ENCODE results near the gene SLC12A3.

Gene SLC12A3

GRCh38 chr16:56864960-56865359 lies at the start of gene SLC12A3:
Gene SLC12A3 (plus strand): TSS chr16:56865207. CDS start chr16:56865236, 29 bp downstream.
- DNase-seq = no peak

GRCh38 chr16:56815721-56816120 lies 49.3 kb upstream of the SLC12A3 start:
- no peak for DNase-seq

GRCh38 chr16:56817056-56817455 lies 48.0 kb upstream of the SLC12A3 start:
- DNase-seq = no peak

GRCh38 chr16:56817938-56818337 lies 47.1 kb upstream of the SLC12A3 start:
- no peak for DNase-seq

GRCh38 chr16:56823081-56823733 lies 41.8 kb upstream of the SLC12A3 start:
- no peak for DNase-seq

- no peak for DNase-seq
Observed at GRCh38 chr16:56824331-56824730, 40.7 kb upstream of the SLC12A3 start.

GRCh38 chr16:56824804-56825203 lies 40.2 kb upstream of the SLC12A3 start:
- no peak for DNase-seq

- no peak for DNase-seq
Observed at GRCh38 chr16:56825826-56826225, 39.2 kb upstream of the SLC12A3 start.

- DNase-seq = no peak
Observed at GRCh38 chr16:56828647-56829046, 36.4 kb upstream of the SLC12A3 start.

- no peak for DNase-seq
Observed at GRCh38 chr16:56830669-56831068, 34.3 kb upstream of the SLC12A3 start.

GRCh38 chr16:56832768-56833167 lies 32.2 kb upstream of the SLC12A3 start:
- DNase-seq = no peak

- no peak for DNase-seq
Observed at GRCh38 chr16:56833243-56833970, 31.6 kb upstream of the SLC12A3 start.

GRCh38 chr16:56835320-56835719 lies 29.7 kb upstream of the SLC12A3 start:
- DNase-seq = no peak

- no peak for DNase-seq
Observed at GRCh38 chr16:56836410-56837230, 28.4 kb upstream of the SLC12A3 start.

- no peak for DNase-seq
Observed at GRCh38 chr16:56838622-56839337, 26.2 kb upstream of the SLC12A3 start.

- no peak for DNase-seq
Observed at GRCh38 chr16:56841233-56841632, 23.8 kb upstream of the SLC12A3 start.

- DNase-seq = no peak
Observed at GRCh38 chr16:56841659-56842058, 23.3 kb upstream of the SLC12A3 start.

GRCh38 chr16:56842133-56842532 lies 22.9 kb upstream of the SLC12A3 start:
- DNase-seq = no peak

- DNase-seq = no peak
Observed at GRCh38 chr16:56844056-56844455, 21.0 kb upstream of the SLC12A3 start.

GRCh38 chr16:56847173-56847910 lies 17.7 kb upstream of the SLC12A3 start:
- DNase-seq = no peak

GRCh38 chr16:56848029-56848936 lies 16.7 kb upstream of the SLC12A3 start:
- no peak for DNase-seq

Measured in activated CD4-positive, alpha-beta T cell treated with anti-CD3 and anti-CD28 coated beads, Interleukin-2, amount 50 U/mL, for 1 hour (primary cell).